Measurements from ENCODE around the gene TSPAN9. TPM values are rescaled to one million over a fixed set of nuclear protein-coding genes. Genes with fewer than 3 reads are reported as not detected.

Gene TSPAN9
- total and polyA plus RNA-seq, 2 of the 4 experiments (the other 2 are of a cell fraction), result 17.7 to 39.1 TPM

GRCh38 chr12:3241621-3242020, 164.4 kb downstream of the TSPAN9 start:
- H3K4ac ChIP-seq (ENCODE audit: low read depth, low read length), result no peak overlapping the region
- BruUV-seq (replicated peaks), result no TSS peak
- ChIA-PET POLR2A (ENCODE audit: unreplicated experiment) (no interaction called here), CTCF (no interaction called here)
- no peak overlapping the region for H2AK9ac ChIP-seq (replicated peaks; ENCODE audit: low read depth, low read length, poor library complexity)
- H3K14ac ChIP-seq (replicated peaks; ENCODE audit: low read depth, low read length), result no peak overlapping the region
- peaks cover 5% of the 10 kb centered on the region; the same call in 1 of the 2 replicates for H3K9me1 ChIP-seq (ENCODE audit: insufficient read depth, low read length)
- no peak overlapping the region for H3K56ac ChIP-seq (ENCODE audit: extremely low read depth, insufficient read depth, low read length)
- H3K4me2 ChIP-seq (ENCODE audit: low read depth, low read length), result no peak overlapping the region
- no peak overlapping the region for H3K9ac ChIP-seq (ENCODE audit: low read depth, low read length)
- H3K4me1 ChIP-seq (ENCODE audit: control insufficient read depth, insufficient read depth, low read length), result peaks cover 4% of the 10 kb centered on the region; the same call in 1 of the 2 replicates
- intact Hi-C loops (cut with micrococcal nuclease) (no loop called here), in situ Hi-C loops (cut with MboI; ENCODE audit: low sequenced_read_pairs) (no loop called here), dilution Hi-C loops (cut with HindIII; ENCODE audit: low sequenced_read_pairs, unreplicated experiment) (no loop called here)
- 75% methylated on average over 10 of the region's 15 CpGs; no CpG with 5 or more reads in 1 of the 2 experiments for WGBS, 2 experiments (ENCODE audit: extremely low coverage in 2 of 2, insufficient read length in 1 of 2)
- no peak overlapping the region for H3K18ac ChIP-seq (ENCODE audit: low read depth, low read length)
- no peak overlapping the region for H4K8ac ChIP-seq (ENCODE audit: low read depth in 2 of 2, low read length in 2 of 2)
- H3K23ac ChIP-seq (ENCODE audit: low read depth, low read length), result no peak overlapping the region
- H4K20me1 ChIP-seq (ENCODE audit: insufficient read depth, low read length), result 0 out of 2 replicates have a peak, but pooled peaks cover 4% of the 10 kb centered on the region
- H2BK15ac ChIP-seq (ENCODE audit: low read depth, low read length), result no peak overlapping the region
- no peak overlapping the region for H2BK120ac ChIP-seq (ENCODE audit: low read depth, low read length)
- H3K79me1 ChIP-seq (ENCODE audit: low read depth in 1 of 2, low read length in 2 of 2), result no peaks in the 10 kb centered on the region; a peak in 1 of 4 replicates
- H2AFZ ChIP-seq (replicated peaks; ENCODE audit: low read length, poor library complexity), result no peak overlapping the region
- H2AK5ac ChIP-seq (ENCODE audit: low read depth, low read length), result no peak overlapping the region
- no peak overlapping the region for H4K91ac ChIP-seq (ENCODE audit: insufficient read depth, low read depth, low read length)
- H3K36me3 ChIP-seq (ENCODE audit: control insufficient read depth, insufficient read depth, low read length), result no peaks in the 10 kb centered on the region
- TF ChIP-seq BHLHE40 (IDR thresholded peaks at IDR 0.05; ENCODE audit: low read depth, low read length) (no peak), CEBPB (IDR thresholded peaks at IDR 0.05; ENCODE audit: low read depth, low read length) (no peak)
- no peaks in the 10 kb centered on the region for H3K27me3 ChIP-seq (ENCODE audit: control insufficient read depth, insufficient read depth, low read length)
- H3K4me3 ChIP-seq (ENCODE audit: insufficient read depth, low read depth, low read length), result no peak overlapping the region
- no peak overlapping the region for H2BK20ac ChIP-seq (ENCODE audit: low read depth, low read length)
- DNase-seq (no peak), ATAC-seq (ENCODE audit: low read depth) (no peak)
- H4K5ac ChIP-seq (ENCODE audit: low read depth, low read length), result no peak overlapping the region
- H2BK5ac ChIP-seq (ENCODE audit: low read depth, low read length, poor library complexity, severe bottlenecking), result no peak overlapping the region
- H3K9me3 ChIP-seq (ENCODE audit: control insufficient read depth, insufficient read depth, low read length), result no peaks in the 10 kb centered on the region
- no peak overlapping the region for H3K27ac ChIP-seq (ENCODE audit: insufficient read depth, low read length)
